Measurements from ENCODE around the gene USP46. TPM values are rescaled to one million over a fixed set of nuclear protein-coding genes. Genes with fewer than 3 reads are reported as not detected.

The USP46 gene
- 18.3 TPM for total RNA-seq
- long read RNA-seq, full-length matches to known transcripts, result 3 of 10 reads
- long read RNA-seq, partial matches to known transcripts, result 3 of 10 reads
- long read RNA-seq, other reads (novel, unspliced or antisense), result 4 of 10 reads

- peak; percentile 92 for DNase-seq (ENCODE audit: low spot score)
These were observed at the start of gene USP46 for GRCh38 chr4:52659001-52659721. Gene USP46 (minus strand): TSS chr4:52659301. CDS start chr4:52659150, 151 bp downstream.

DNA sequence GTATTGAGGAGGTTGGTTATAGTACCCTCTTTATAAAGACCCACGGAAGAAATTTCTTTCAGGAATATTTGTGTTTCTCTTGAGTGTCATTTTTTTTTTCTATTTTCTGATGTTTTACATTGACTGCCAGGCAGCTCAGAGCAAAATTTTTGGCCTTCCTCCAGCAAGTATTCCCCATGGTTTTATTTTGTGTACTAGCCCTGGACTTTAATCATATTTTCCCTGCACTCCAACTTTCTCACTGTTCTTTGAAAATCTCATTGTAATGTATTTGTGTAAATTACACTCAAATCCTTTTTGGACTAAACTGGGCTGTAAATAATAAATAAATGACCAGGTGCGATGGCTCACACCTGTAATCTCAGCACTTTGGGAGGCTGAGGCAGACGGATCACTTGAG, 45.6 kb upstream of the USP46 start:
- DNase-seq (ENCODE audit: low spot score), result no peak

DNA sequence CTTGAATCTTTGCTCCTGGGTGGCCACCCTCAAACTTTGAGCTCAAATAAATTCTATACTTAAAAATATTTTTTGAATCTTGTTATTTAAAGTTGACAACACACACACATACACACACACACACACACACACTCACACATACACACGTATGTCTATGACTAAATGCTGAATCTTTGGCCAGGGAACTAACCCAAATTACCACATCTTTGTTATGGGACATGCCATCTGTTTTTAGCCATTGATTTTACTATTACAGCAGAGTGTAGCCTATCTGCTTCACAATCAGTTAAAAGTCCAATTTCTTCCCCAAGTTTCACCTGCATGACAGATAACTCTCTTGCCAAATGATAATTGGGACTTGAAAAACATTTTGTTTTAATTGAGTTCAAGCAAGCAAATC, 45.0 kb upstream of the USP46 start:
- no peak for DNase-seq (ENCODE audit: low spot score)

- DNase-seq (ENCODE audit: low spot score), result no peak
These were observed 42.1 kb upstream of the USP46 start for GRCh38 chr4:52701207-52701606.

DNA sequence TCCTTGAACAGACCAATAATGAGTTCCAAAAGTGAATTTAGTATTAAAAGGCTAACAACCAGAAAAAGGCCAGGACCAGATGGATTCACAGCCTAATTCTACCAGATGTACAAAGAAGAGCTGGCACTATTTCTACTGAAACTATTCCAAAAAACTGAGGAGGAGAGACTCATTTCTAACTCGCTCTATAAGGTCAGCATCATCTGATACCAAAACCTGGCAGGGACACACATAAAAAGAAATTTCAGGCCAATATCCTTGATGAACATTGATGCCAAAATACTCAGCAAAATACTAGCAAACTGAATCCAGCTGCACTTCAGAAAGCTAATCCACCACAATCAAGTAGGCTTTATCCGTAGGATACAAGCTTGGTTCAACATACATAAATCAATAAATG, 35.8 kb upstream of the USP46 start:
- DNase-seq (ENCODE audit: low spot score), result no peak

GRCh38 chr4:52693492-52693891, 34.4 kb upstream of the USP46 start:
- no peak for DNase-seq (ENCODE audit: low spot score)

GRCh38 chr4:52689096-52689495, 30.0 kb upstream of the USP46 start:
- DNase-seq (ENCODE audit: low spot score), result no peak

- DNase-seq (ENCODE audit: low spot score), result no peak
These were observed 28.6 kb upstream of the USP46 start for GRCh38 chr4:52687696-52688095.

DNA sequence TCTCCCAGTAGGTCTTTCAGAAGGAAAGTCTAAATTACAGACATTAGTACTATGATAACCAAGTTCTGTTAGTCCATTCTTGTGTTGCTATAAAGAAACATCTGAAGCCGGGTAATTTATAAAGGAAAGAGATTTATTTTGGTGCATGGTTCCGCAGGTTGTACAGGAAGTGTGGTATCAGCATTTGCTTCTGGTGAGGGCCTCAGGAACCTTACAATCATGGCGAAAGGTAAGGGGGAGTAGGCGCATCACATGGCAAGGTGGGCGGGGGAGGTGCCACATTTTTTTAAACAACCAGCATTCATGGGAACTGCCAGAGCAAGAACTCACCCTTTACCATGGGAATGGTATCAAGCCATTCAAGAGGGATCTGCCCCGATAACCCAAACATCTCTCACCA, 26.2 kb upstream of the USP46 start:
- no peak for DNase-seq (ENCODE audit: low spot score)

DNA sequence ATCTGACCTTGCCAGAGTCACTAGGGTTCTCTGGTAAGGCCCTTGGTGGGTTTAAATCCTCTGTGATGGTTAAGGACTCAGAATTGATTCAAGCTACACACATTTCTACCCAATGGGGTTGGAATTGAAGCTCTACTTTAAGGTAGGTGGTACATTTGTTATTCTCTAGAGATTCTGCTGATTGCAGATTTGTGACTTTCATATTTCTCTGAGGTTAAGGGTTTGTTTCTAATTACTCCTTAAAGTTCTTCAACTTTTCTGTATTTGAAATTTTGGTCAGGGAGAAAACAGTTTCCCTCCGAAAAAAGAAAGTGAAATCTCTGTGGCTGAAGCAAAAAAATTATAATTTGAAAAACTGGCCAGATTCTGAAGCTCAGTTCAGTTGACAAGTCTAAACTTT, 25.8 kb upstream of the USP46 start:
- DNase-seq (ENCODE audit: low spot score), result no peak

DNA sequence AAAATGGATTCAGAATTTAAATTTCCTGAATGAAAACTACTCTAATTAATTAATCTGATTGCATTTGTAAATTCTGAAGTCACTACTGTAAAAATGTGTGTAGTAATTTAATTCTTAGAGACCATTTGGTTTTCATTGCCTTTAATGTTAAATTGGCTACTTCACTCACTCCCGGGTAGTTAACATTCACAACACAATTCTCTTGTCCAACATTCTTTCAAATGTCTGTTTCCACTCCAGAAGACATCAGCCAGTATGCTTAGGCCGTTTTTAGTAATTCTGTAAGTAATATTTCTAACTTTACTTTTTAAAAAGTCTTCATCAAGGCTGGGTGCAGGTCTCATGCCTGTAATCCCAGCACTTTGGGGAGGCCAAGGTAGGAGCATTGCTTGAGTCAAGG, 21.3 kb upstream of the USP46 start:
- no peak for DNase-seq (ENCODE audit: low spot score)

- DNase-seq (ENCODE audit: low spot score), result no peak
These were observed 17.4 kb upstream of the USP46 start for GRCh38 chr4:52676536-52676935.

DNA sequence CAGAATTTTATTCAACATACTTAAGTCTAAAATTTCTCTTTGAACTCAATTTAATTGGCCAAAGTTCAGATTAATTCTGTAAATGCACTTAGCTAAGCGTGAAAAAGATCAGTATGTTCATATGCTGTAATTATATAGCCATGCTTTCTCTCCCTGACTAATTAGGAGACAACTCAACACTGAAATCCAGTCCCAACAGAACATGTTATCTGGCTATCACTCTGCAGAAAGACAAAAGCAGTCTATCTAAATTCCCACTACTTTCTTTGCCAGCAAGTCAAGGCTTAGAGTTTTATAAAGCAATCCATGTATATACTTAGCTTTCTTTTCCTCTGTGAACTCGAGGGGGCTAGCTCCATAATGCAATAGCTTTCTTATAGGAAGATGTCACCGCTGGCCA, 16.0 kb upstream of the USP46 start:
- DNase-seq (ENCODE audit: low spot score), result no peak

DNA sequence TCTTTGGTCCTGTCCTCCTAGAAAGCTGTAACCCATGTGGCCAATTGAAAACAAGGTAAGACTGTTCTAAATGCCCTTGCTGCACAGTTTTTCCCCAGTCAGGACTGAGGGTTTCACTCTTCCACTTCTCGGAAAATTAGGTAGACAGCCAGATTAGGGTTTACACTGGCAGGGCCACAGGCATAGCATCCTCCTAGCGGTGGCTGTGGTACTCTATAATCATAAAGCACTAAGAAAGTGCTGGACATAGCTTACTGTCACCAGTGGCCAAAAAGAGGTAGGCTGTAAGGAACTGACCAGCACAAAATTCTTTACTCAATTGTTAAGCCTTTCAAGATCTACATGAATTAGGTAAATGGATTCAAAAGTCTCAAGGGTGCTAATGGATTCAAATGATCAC, 11.6 kb upstream of the USP46 start:
- DNase-seq (ENCODE audit: low spot score), result no peak

- no peak for DNase-seq (ENCODE audit: low spot score)
These were observed 11.0 kb upstream of the USP46 start for GRCh38 chr4:52670121-52670520.

- DNase-seq (ENCODE audit: low spot score), result no peak
These were observed 6.5 kb upstream of the USP46 start for GRCh38 chr4:52665592-52665991.

DNA sequence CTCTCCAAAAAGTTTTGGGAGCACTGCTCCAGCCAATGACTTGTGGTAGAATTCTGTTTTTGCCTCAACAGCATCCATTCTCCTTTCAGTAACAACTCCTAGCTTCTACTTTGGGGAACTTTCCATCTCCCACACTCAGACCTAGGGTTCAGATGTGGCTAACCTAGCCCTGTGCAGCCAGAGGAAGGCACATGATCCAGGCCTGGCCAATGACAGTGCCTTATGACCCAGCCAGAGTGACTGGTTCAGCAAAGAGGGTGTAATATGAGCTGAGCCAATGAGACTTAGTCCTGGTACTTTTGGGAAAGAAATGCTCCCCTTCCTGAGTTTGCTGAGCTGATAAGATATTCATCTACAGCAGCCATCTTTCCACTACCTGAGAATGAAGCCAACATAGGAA, 5.4 kb upstream of the USP46 start:
- no peak for DNase-seq (ENCODE audit: low spot score)

DNA sequence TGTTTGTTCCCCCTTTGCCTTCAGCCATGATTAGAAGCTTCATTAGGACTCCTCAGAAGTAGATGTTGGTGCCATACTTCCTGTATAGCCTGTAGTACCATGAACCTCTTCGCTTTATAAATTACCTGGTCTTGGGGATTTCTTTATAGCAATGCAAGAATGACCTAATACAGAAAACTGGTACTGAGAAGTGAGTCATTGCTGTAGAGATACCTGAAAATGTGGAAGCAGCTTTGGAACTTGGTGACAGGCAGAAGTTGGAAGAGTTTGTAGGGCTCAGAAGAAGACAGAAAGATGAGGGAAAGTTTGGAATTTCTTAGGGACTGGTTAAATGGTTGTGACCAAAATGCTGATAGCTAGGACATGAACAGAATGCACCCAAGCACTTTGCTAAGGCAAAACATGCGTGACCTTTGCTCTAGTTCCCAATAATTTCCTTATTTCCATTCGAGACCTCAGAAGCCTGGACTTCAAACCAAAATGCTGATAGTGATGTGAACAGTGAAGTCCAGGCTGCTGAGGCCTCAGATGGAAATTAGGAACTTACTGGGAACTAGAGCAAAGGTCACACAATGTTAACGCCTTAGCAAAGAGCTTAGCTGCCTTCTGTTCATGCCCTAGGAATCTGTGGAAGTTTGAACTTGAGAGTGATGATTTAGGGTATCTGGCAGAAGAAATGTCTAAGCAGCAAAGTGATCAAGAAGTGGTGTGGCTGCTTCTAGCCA, 3.0 kb upstream of the USP46 start:
- DNase-seq (ENCODE audit: low spot score), result no peak

GRCh38 chr4:52660643-52661042, 1.5 kb upstream of the USP46 start:
- no peak for DNase-seq (ENCODE audit: low spot score)

GRCh38 chr4:52659722-52660261, 691 bp upstream of the USP46 start:
- DNase-seq (ENCODE audit: low spot score), result peak; percentile 91

DNA sequence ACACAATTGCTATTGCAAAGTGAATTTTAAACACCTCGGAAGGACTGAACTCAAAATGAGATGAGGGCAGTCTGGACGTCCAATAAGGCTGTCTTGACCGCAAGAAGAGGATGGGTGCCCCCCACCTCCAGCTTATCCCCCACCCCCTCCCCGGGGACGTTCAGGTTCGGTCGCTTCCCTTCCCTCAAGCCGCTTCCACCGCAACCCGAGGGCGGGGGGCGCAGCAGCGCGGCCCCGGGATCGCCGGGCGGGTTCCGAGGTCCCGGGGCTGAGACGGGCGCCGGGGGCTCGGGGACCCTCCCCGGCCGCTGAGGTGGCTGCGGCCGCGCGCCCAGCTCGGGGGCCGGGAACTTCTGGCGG, 480 bp downstream of the USP46 start:
- no peak for DNase-seq (ENCODE audit: low spot score)

- DNase-seq (ENCODE audit: low spot score), result no peak
These were observed 1.2 kb downstream of the USP46 start for GRCh38 chr4:52657618-52658501.
